SKM-1 (cell line): ENCODE data around the gene FZD10.

Experiments used
- DNase-seq: peaks from one replicate; lab custom pipeline; 2025; ENCODE audit not compliant: unreplicated experiment; lab: John Stamatoyannopoulos, UW

FZD10 gene, protein sequence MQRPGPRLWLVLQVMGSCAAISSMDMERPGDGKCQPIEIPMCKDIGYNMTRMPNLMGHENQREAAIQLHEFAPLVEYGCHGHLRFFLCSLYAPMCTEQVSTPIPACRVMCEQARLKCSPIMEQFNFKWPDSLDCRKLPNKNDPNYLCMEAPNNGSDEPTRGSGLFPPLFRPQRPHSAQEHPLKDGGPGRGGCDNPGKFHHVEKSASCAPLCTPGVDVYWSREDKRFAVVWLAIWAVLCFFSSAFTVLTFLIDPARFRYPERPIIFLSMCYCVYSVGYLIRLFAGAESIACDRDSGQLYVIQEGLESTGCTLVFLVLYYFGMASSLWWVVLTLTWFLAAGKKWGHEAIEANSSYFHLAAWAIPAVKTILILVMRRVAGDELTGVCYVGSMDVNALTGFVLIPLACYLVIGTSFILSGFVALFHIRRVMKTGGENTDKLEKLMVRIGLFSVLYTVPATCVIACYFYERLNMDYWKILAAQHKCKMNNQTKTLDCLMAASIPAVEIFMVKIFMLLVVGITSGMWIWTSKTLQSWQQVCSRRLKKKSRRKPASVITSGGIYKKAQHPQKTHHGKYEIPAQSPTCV

DNA sequence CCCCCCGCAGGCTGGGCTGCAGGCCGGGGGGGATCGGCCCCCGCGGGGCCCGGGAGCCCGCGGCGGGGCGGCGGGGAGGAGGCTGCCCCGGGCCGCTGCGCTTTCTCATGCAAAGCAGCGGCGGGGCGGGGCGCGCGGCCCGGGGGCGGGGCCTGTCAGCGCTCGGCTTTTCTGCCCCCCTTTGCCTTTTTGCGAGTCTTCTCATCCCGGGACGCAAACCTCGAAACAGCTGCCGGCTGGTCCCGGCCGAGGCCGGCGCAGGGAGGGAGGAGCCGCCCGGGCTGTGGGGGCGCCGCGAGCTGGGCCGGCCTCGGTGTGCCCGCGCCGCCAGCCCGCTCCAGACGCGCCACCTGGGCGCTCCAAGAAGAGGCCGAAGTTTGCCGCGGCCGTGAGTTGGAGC lies at the start of gene FZD10:
Gene FZD10, plus strand, starts transcription at position 198 of the 400 bp plus-strand sequence. CDS start 479 bp downstream, outside the sequence.
- no peak for DNase-seq

DNA sequence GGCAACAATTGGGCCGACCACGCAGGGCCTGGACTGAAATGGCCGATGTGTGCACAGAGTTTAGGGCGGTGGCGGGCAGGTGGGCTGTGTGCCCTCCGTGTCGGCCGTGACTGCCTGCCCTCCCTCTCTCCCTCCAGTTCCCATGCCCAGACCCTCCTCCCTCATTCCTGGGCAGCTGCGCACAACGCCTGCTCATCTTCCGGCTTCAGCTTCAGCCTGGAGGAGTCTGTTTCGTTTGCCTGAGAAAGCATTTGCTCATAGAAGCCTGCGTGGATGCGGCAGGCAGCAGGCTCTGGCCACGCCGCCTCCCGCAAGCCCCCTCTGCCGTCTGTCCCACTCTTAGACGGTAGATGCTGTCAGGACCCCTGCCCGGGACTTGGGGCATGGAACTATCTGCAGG lies 47.3 kb upstream of the FZD10 start:
- no peak for DNase-seq

DNA sequence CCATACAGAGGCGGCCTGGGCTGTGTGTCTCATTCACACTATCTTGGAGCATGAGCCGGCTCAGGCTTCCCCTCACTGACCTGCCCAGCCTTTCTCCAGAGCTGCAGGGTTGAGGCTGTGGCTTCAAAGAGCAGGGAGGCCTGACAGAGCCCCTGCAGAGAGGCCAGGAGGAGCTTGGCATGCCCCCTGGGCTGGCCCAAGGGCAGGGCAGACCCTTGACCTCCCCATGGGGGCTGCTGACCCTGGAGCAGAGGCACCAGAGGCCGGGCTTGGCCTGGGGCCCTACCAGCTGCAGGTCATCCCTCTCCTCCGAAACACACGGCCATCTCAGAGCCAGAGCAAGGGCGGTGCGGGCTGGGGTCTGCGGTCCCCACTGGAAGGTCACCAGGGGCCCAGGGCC lies 46.6 kb upstream of the FZD10 start:
- DNase-seq: no peak

DNA sequence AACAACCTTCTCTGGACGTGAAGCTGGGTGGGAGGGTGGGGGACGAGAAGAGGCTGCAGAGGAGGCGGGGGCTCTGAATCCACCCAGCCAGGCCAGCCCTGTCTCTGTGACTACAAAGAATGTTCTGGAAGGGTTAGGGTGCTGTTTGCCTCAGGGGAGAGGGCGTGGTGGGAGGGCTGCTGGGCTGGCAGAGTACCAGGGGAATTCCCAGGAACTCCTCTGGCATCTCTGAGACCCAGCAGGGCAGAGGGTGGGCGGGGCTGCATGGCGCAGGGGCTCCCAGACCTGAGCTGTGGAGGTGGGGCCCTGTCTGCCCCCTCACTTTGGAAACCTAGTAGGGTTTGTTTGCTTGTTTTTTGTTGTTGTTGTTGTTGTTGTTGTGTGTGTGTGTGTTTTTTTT lies 45.5 kb upstream of the FZD10 start:
- no peak for DNase-seq

DNA sequence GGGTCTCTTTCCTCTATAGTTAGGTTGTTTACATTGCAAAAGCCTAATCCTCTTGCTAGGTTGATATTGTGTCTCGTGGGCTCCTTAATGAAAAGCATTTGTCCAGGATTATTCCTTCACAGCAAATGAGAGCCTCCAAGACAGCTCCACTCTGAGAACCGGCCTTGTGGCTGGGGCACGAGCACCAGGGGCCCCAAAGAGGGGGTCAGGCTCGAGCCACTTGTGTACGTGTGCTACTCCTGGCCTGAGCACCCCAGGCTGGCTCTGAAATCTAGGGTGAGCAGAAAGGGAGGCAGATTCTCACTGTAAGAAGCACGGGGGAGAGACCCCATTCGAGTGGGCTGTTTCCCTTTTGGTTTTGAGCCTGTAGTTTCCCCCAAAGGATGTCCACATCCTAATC lies 45.0 kb upstream of the FZD10 start:
- DNase-seq: no peak

DNA sequence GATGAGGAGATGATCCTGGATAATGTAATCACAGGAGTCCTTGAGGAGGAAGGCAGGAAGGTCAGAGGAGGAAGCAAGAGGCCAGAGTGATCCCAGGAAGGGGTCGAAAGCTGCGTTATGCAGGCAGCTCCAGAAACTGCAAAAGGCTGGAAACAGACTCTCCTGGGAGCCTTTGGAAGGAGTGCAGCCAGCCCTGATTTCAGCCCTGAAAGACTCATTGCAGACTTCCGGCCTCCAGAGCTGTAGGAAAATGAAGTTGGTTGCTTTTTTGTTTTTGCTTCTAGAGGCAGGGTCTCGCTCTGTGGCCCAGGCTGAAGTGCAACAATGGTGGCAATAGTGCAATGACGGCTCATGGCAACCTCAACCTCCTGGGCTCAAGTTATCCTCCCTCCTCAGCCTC lies 44.6 kb upstream of the FZD10 start:
- no peak for DNase-seq

DNA sequence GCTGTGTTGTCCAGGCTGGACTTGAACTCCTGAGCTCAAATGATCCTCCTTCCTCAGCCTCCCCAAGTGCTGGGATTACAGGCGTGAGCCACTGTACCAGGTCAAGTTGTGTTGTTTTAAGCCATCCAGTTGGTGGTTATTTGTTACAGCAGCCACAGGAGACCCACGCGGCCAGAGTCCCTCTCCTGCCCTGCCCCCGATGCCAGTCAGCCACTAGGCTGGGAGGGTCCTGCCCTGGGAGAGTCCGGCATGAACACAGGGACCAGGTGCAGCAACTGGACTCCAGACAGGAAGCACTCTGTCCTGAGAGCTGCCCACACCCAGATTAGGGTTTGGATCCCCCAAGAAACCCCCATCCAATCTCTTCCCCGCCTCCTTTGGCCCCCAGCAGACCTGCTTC lies 44.1 kb upstream of the FZD10 start:
- no peak for DNase-seq

DNA sequence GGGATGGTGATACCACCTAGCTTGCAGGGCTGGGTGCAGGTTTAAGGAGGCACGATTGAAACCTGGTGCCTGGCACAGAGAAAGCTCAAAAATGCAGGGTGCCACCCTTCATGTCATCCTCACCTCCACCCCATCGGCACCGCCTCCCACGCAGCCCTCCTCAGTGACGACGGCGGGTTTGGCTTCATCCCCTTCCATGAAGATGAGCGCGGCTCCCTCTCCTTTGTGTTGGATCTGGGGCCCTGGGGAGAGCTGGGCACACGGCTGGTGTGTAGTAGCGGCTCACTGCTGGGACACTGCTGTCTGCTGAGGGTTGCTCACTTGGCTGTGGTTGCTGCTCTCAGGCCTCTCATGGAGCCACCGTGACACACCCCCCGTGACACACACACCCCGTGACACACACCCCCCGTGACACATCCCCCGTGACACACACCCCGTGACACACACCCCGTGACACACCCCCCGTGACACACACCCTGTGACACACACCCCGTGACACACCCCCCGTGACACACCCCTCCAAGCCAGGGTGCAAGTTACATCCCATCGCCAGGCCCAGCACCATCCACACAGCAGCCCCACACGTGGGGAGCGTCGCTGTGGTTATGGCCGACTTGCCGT lies 42.9 kb upstream of the FZD10 start:
- no peak for DNase-seq

DNA sequence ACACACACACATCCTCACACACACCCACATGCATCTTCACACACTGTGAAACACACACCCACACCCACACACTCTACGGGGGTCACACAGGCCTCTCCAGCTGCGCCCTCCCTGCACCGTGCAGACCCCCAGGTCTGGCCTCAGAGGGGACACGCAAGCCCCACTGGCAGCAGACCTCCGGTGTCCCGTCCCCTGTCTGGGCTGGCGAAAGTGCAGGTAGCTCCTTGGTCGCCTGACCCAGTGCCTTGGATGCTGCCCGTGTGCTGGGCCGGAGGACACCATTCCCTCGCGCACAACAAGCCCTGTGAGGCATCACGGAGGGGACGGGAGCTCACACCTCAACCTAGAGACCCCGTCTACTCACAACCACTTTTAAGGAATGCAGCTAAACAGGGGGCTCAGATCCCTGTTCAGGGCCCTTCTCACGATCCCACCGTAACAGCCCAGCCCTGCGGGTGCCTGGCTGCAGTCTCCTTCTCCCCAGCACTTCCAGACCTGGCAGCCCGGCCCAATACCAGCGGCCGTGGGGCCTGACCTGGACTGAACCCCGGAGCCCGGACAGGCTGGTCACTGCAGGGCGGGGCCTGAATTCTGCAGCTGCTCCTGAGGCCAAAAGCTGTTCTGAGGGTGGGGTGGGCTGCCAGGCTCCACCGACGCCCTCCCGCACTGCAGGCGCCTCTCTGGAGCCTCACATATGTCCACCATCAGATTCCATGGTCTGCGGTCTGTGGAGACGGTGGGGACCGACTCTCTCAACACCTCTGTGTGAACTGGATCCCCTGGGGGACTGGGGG lies 42.1 kb upstream of the FZD10 start:
- DNase-seq: no peak

DNA sequence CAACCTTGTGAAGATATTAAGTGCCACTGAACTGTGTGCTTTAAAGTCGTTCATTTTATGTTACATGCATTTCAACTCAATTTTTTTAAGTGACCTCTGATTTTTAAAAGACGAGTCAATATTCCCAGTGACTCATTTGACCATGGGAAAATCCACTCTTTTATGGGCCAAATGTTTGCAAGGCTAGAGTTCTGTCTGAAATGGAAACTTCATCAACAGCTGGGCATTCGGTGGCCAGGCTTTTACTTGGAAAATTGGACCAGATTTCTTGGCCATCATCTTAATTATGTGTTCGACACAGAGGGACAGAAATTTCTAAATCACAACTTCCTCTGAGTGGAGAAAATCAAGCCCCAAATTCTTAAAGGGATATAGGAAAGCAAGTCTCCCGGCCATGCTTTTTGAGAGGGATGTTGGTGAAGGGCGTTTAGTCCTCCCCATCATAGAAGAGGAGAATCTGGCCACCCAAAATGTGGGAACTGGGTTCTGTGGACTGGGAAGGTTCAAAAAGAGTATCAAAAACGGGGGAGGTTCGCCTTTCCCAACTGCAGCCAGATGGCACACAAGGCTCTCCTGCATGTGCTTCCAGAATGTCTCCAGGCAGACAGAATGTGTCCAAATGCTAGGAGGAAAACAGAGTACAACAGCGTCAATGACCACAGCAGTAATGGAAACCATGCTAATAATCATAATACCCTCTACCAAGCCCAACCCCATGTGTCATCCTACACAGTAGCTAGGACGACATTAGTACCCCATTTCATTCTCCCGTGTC lies 40.9 kb upstream of the FZD10 start:
- DNase-seq: no peak

DNA sequence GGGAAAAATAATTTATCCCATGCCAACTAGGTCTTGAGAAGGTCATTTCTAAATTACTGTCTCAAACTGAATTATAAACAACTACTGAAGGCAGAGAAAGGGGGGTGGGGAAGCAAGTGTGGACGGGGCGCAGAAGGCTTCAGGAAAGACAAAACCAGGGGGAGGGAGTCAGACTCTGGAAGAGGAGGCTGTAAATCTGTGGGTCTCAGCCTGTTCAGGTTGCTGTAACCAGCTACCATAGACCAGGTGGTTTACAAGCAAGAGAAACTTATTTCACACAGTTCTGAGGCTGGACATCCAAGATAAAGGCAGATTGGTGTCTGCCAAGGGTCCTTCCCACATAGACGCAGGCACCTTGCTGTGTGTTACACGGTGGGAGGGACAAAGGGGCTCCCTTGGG lies 39.9 kb upstream of the FZD10 start:
- no peak for DNase-seq

DNA sequence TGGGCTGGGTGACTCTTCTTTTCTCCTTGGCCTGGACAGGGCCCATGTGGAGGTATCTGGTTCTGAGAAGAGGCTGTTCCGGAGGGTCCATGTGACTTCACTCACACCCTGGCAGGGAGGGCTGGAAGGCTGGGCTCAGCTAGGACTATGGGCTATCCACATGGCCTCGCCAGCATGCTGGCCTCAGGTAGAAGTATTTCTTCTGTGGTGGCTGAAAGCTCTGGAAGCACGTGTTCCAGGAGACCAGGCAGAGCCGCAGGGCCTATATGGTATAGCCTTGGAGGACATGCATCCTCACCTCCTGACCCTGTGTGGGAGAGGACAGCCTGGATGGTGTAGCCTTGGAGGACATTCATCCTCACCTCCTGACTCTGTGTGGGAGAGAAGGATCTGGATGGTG lies 38.2 kb upstream of the FZD10 start:
- no peak for DNase-seq

DNA sequence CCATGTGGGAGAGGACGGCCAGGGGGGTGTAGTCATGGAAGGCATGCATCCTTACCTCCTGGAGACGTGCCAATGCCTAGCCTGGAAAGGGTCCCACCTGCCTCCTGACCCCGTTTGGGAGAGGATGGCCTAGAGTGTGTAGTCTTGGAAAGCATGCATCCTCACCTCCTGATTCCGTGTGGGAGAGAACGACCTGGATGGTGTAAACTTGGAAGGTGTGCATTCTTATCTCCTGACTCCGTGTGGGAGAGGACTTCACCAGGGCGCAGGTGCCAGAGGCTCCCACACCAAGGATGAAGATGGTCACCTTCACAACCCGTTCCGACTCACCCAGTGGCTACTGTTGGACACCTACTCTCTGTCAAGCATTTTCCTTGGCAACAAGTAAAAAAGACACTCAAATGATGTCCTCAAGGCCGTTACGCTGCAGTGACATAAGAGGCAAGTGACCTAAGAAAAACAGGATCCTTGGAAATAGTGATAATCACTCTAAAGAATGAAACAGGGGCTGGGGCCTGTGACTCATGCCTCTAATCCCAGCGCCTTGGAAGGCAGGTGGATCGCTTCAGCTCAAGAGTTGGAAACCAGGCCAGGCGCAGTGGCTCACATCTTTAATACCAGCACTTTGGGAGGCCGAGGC lies 37.5 kb upstream of the FZD10 start:
- DNase-seq: no peak

DNA sequence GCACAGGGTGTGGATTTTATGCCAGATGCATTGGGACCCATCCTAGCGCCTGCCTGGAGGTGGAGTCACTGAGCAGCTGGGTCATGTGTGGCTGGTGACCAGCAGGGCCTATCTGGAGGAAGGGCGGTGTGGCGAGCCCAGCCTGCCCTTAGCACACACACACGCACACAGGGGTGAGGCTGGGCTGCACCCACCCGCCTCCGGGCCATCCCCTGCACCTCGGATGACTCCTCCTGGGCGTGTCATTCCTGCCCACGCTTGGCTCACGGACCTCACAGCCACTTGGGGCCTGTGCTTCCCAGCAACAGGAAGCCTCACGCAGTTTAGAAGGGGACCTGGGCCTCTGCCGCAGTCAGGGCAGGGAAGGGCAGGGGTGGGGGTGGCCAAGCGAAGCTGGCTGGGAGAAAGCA lies 36.2 kb upstream of the FZD10 start:
- no peak for DNase-seq

DNA sequence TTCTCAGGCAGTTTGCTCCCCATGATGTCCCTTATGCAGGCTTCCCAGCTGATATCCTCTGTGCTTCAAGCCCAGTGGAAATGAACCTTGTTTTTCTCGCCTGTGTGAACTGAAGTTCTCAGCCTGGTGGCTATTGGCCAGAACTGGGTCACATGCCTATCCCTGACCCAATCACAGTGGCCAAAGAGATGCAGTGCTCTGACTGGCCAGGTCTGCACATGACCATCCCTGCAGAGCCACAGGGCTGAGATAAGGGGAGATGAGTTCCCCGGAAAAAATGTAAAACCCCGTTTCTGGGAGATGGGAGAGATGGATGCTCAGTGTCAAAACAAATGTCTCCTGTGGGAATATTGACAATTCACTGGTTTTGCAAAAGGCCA lies 34.7 kb upstream of the FZD10 start:
- DNase-seq: no peak

DNA sequence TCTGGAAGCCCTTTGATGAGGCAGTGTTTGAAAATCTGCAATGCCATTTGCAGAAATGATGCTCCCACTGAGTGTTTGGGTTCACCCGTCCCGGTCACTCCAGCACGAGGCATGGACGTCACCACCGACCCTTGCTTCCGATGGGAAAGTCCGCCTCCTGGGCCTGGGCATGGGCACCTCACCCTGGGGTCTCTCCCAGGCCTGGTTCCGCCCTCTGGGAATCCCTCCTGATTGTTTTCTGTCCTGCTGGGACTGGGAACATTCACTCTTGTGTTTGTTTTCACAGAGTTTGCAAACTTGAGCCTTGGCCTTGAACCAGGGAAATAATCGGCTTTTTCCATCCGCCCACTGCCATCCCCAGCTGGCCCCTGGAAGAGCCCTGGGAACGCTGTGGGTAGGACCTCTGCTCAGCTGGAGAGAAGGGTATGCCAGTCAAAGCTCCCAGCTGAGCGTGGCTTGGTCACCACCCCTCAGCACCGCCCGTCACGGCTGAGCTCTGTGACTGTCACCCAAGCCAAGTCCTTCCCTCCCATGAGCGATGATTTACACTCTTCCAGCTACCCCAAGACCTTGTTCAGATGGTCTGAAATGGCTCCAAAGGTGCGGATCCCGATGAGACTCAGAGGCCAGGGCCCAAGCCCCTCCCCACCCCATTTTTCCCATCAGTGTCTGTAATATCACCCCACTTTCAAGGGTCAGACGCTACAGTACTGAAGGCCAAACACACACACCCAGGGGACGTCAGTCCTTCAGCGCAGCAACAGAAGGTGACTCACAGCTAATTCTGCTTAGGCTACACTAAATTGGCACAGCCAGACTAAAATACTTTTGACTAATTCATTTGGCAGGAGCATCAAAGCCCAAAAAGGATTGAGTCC lies 34.1 kb upstream of the FZD10 start:
- no peak for DNase-seq

DNA sequence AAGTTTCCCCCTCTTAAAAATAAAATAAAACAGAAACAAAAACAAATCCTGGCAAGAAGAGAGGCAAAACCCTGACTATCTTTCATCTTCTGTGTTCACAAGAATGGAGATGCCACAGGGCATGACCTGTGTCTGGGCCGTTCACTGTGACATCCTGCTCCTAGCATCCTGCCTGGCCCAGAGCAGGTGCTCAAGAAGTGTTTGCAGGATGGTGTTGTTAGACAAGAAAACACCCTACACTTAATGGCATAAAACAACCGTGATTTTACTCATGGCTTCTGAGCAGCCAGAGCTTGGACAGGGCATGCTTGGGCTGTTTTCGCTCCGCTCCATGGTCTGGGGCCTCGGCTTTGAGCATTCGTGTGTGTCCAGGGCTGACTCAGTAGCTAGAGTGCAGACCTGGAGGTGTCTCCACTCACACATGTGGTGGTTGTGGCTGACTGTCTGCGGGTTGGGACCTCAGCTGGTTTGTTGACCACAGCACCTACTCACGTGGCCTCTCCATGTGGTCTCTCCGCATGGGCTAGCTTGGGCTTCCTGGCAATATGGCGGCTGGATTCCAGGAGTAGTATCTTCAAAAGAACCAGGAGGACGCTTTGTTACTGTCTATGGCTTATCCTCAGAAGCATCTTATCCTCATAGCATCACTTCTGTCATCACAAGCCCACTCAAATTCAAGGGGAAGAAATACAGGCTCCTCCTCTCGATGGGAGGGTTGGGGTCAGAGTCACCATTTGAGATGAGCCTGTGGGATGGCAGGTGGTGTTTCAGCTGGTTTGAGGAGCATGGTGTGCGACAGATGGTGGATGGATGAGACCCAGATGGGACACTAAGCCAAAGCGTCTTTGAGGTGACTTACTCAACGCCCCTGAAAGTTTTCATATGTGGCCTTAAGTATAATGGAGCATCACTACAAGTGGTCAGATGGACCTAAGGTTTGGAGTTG lies 33.2 kb upstream of the FZD10 start:
- no peak for DNase-seq

DNA sequence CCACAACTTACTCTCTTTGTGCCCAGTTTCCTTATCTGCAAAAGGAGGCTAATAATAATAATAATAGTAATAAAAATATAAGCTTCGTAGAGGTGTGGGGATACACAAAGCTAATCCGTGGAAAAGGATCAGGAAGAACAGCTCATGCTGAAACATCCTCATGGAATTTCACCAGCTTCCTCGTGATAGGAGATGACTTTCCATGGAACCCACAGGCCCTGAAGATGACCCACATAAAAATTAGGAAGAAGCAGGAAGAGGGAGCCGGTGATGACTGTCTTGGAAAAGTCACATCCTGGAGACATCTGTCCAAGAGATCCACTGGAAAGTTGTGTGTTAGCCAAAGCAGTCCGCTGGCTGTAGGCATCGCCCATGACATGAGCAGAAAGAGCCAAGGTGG lies 31.9 kb upstream of the FZD10 start:
- DNase-seq: no peak
